ENCODE measurements around the gene VWA5B2. TPM values are rescaled to one million over a fixed set of nuclear protein-coding genes. Genes with fewer than 3 reads are reported as not detected.

The VWA5B2 gene
- total RNA-seq, 4 donors from 2014 or later = 0.83 to 9.1 (median 6.9) TPM

DNA sequence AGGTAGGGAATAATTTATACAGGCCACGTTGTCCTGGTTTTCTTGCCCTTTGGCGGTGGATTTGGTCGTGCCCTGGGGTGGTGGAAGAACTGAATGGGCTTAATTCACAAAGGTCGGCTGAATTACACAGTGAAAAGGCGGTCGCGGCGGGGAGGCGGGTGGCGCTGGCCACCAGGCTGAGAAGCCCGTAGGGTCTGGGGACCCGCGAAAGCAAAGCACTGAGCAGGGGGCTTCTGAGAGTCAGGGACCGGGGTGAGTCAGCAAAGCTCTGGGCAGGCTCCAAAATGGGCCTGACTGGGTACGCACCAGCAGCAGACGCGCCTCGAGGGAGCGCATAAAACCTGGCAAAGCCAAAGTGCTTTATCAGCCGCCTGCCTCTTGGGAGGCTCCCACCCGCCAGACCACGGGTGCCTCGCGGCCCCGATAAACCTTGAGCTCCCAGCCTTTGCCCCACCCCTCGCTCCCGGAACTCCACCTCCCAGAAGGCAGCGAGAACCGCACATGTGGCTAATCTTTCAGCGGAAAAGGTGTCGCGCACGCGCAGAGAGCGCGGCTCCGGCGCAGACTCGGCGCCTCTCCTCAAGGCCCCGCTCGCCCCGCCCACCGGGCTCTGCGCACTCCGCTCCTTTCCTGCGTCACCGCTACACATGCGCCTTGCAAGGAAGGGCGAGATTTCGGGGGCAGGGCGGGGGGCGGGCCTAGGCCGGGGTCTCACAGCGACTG lies 43.8 kb upstream of the VWA5B2 start:
- Histone ChIP-seq H3K27me3 (no peaks in the 10 kb centered on the region), H3K36me3 (peaks cover 0 to 71% (median 4%) of the 10 kb centered on the region in 3 donors), H3K4me1 (peaks cover 0 to 21% (median 14%) of the 10 kb centered on the region in 4 donors), H3K9me3 (no peaks in the 10 kb centered on the region), H3K4me3 (peak overlapping the region; percentile 64 to 88 (median 81)), H3K27ac (peak overlapping the region; percentile 74 to 89 (median 82))
- TF ChIP-seq, protein P1, sequence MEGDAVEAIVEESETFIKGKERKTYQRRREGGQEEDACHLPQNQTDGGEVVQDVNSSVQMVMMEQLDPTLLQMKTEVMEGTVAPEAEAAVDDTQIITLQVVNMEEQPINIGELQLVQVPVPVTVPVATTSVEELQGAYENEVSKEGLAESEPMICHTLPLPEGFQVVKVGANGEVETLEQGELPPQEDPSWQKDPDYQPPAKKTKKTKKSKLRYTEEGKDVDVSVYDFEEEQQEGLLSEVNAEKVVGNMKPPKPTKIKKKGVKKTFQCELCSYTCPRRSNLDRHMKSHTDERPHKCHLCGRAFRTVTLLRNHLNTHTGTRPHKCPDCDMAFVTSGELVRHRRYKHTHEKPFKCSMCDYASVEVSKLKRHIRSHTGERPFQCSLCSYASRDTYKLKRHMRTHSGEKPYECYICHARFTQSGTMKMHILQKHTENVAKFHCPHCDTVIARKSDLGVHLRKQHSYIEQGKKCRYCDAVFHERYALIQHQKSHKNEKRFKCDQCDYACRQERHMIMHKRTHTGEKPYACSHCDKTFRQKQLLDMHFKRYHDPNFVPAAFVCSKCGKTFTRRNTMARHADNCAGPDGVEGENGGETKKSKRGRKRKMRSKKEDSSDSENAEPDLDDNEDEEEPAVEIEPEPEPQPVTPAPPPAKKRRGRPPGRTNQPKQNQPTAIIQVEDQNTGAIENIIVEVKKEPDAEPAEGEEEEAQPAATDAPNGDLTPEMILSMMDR (IDR thresholded peaks at IDR 0.05) = no peak
- TF ChIP-seq POLR2A (IDR thresholded peaks at IDR 0.05) = no peak
- DNase-seq = peak; percentile 99 to 100 (median 100)

- TF ChIP-seq, protein P1 (IDR thresholded peaks at IDR 0.05) = no peak
- TF ChIP-seq POLR2A (IDR thresholded peaks at IDR 0.05) = peak; percentile 57 to 60
- DNase-seq = peak in 1 of 3 donors; percentile 76
- peaks cover 0 to 71% (median 4%) of the 10 kb centered on the region in 3 donors for H3K36me3 ChIP-seq
- H3K27ac ChIP-seq = peak within 1 kb of the TSS; percentile 74 to 89 (median 82)
- peak within 1 kb of the TSS; percentile 64 to 88 (median 81) for H3K4me3 ChIP-seq
- peaks cover 0 to 21% (median 14%) of the 10 kb centered on the region in 4 donors for H3K4me1 ChIP-seq
- H3K9me3 ChIP-seq = no peaks in the 10 kb centered on the region
- no peaks in the 10 kb centered on the region for H3K27me3 ChIP-seq
Observed at GRCh38 chr3:184186184-184186901, 43.0 kb upstream of the VWA5B2 start, which contains the start of gene ABCF3. TSS of gene ABCF3 (plus strand) at chr3:184186199. CDS start at chr3:184186208, 9 bp downstream.

DNA sequence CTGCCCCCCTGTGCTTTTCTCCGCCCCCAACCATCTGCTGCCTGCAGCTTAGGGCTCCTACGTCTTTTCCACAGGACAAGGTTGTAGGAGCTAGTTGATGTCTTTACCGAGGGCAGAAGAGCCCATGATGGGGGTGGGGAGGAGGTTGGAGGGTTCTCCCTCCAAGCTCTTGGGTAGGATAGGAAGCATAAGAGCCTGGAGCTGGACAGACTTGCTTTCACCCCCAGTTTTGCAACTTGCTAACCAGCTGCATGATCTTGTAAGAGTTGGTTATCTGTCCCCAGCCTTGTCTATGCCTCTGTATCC lies 42.5 kb upstream of the VWA5B2 start:
- Histone ChIP-seq H3K9me3 (no peaks in the 10 kb centered on the region), H3K4me3 (peak overlapping the region; percentile 64 to 88 (median 81)), H3K36me3 (peaks cover 0 to 71% (median 4%) of the 10 kb centered on the region in 3 donors), H3K27me3 (no peaks in the 10 kb centered on the region), H3K4me1 (peaks cover 0 to 21% (median 14%) of the 10 kb centered on the region in 4 donors), H3K27ac (peak overlapping the region; percentile 74 to 89 (median 82))
- TF ChIP-seq, protein P1 (IDR thresholded peaks at IDR 0.05) = no peak
- TF ChIP-seq POLR2A (IDR thresholded peaks at IDR 0.05) = no peak
- no peak for DNase-seq

DNA sequence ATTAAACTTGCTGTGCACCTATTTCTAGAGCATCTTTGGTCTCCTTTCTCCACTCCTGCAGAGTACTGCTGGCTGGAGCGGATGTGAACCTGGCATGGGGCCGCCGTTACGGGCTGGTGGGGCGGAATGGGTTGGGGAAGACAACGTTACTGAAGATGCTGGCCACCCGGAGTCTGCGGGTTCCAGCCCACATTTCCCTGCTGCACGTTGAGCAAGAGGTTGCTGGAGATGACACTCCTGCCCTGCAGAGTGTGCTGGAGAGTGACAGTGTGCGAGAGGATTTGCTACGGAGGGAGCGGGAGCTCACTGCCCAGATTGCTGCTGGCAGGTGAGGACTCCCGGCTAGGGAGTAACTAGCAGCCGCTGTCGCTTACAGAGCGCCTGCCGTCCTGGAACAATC lies 41.3 kb upstream of the VWA5B2 start:
- no peak for TF ChIP-seq POLR2A (IDR thresholded peaks at IDR 0.05)
- TF ChIP-seq, protein P1 (IDR thresholded peaks at IDR 0.05) = no peak
- Histone ChIP-seq H3K4me1 (peaks cover 0 to 21% (median 14%) of the 10 kb centered on the region in 4 donors), H3K36me3 (peaks cover 0 to 71% (median 0%) of the 10 kb centered on the region in 3 donors), H3K9me3 (no peaks in the 10 kb centered on the region), H3K27ac (no peak overlapping the region), H3K4me3 (no peak overlapping the region), H3K27me3 (no peaks in the 10 kb centered on the region)
- DNase-seq = no peak

DNA sequence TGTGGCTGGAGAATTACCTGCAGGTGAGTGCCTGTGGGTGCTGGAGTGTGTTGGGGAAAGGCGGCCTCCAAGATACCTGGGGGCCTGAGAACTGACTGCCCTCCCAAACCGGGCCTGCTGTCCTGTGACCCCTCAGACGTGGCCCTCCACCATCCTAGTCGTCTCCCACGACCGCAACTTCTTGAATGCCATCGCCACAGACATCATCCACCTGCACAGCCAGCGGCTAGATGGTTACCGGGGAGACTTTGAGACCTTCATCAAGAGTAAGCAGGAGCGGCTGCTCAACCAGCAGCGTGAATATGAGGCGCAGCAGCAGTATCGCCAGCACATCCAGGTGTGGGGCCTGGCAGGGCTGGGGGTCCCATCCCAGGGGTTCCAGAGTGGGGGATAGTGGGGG lies 40.0 kb upstream of the VWA5B2 start:
- Histone ChIP-seq H3K27ac (no peak overlapping the region), H3K27me3 (no peaks in the 10 kb centered on the region), H3K36me3 (peaks cover 0 to 71% (median 0%) of the 10 kb centered on the region in 3 donors), H3K9me3 (no peaks in the 10 kb centered on the region), H3K4me1 (peaks cover 0 to 21% (median 14%) of the 10 kb centered on the region in 4 donors), H3K4me3 (no peak overlapping the region)
- no peak for DNase-seq
- no peak for TF ChIP-seq POLR2A (IDR thresholded peaks at IDR 0.05)
- TF ChIP-seq, protein P1 (IDR thresholded peaks at IDR 0.05) = no peak
